ENCODE data around the gene SH2D5.

Gene SH2D5

GRCh38 chr1:20708057-20708456, 24.4 kb downstream of the SH2D5 start:
- H3K27me3 ChIP-seq (replicated peaks; ENCODE audit: insufficient read depth, low read length), result peaks cover 71% of the 10 kb centered on the region
- H2AFZ ChIP-seq (ENCODE audit: low read length), result no peak overlapping the region
- no peak overlapping the region for H3K27ac ChIP-seq (ENCODE audit: low read length)
- no peak overlapping the region for H3K4me3 ChIP-seq (ENCODE audit: low read length)
- no peaks in the 10 kb centered on the region for H3K36me3 ChIP-seq (replicated peaks; ENCODE audit: insufficient read depth, low read length)
- H3F3A ChIP-seq (ENCODE audit: insufficient read depth, low read length), result no peaks in the 10 kb centered on the region
- no peak overlapping the region for H3K4me2 ChIP-seq (ENCODE audit: low read depth, low read length)
- H3K9me2 ChIP-seq (replicated peaks; ENCODE audit: insufficient read depth, low read length), result no peaks in the 10 kb centered on the region
- TF ChIP-seq, protein P1, sequence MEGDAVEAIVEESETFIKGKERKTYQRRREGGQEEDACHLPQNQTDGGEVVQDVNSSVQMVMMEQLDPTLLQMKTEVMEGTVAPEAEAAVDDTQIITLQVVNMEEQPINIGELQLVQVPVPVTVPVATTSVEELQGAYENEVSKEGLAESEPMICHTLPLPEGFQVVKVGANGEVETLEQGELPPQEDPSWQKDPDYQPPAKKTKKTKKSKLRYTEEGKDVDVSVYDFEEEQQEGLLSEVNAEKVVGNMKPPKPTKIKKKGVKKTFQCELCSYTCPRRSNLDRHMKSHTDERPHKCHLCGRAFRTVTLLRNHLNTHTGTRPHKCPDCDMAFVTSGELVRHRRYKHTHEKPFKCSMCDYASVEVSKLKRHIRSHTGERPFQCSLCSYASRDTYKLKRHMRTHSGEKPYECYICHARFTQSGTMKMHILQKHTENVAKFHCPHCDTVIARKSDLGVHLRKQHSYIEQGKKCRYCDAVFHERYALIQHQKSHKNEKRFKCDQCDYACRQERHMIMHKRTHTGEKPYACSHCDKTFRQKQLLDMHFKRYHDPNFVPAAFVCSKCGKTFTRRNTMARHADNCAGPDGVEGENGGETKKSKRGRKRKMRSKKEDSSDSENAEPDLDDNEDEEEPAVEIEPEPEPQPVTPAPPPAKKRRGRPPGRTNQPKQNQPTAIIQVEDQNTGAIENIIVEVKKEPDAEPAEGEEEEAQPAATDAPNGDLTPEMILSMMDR (IDR thresholded peaks at IDR 0.05; ENCODE audit: low read length), result no peak
- TF ChIP-seq EZH2phosphoT487 (IDR thresholded peaks at IDR 0.05; ENCODE audit: low read length), result no peak
- H3K4me1 ChIP-seq (ENCODE audit: low read length), result no peaks in the 10 kb centered on the region
- DNase-seq, result no peak
- no peak overlapping the region for H3K9ac ChIP-seq (ENCODE audit: low read length)
- no peaks in the 10 kb centered on the region for H3K79me2 ChIP-seq (ENCODE audit: low read length)
- H3K9me3 ChIP-seq (replicated peaks; ENCODE audit: insufficient read depth, low read length), result no peaks in the 10 kb centered on the region
- no peaks in the 10 kb centered on the region for H4K20me1 ChIP-seq (ENCODE audit: insufficient read depth, low read length)

DNA sequence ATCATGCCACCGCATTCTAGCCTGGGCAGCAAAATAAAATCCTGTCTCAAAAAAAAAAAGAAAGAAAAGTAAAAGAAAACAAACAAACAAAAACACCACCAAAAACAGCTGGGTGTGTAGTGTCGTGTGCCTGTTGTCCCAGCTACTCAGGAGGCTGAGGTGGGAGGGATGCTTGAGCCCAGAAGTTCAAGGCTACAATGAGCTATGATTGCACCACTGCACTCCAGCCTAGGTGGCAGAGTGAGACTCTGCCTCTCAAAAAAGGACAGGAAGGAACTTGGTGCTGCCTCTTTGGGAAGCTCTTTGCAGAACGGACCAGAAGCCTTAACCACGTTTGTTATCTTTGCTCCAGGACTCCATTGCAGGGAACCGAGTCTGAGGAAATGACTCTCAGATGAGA, 25.7 kb downstream of the SH2D5 start:
- Histone ChIP-seq H3K9me3 (replicated peaks; ENCODE audit: insufficient read depth, low read length) (no peaks in the 10 kb centered on the region), H3F3A (ENCODE audit: insufficient read depth, low read length) (no peaks in the 10 kb centered on the region), H4K20me1 (ENCODE audit: insufficient read depth, low read length) (no peaks in the 10 kb centered on the region), H3K4me3 (ENCODE audit: low read length) (no peak overlapping the region), H3K4me1 (ENCODE audit: low read length) (no peaks in the 10 kb centered on the region), H3K27ac (ENCODE audit: low read length) (no peak overlapping the region), H3K4me2 (ENCODE audit: low read depth, low read length) (no peak overlapping the region), H3K9me2 (replicated peaks; ENCODE audit: insufficient read depth, low read length) (no peaks in the 10 kb centered on the region), H3K36me3 (replicated peaks; ENCODE audit: insufficient read depth, low read length) (no peaks in the 10 kb centered on the region), H3K79me2 (ENCODE audit: low read length) (no peaks in the 10 kb centered on the region), H3K9ac (ENCODE audit: low read length) (no peak overlapping the region), H3K27me3 (replicated peaks; ENCODE audit: insufficient read depth, low read length) (peaks cover 78% of the 10 kb centered on the region), H2AFZ (ENCODE audit: low read length) (no peak overlapping the region)
- DNase-seq, result no peak
- TF ChIP-seq, protein P1 (IDR thresholded peaks at IDR 0.05; ENCODE audit: low read length), result no peak
- TF ChIP-seq EZH2phosphoT487 (IDR thresholded peaks at IDR 0.05; ENCODE audit: low read length), result no peak
- TF ChIP-seq EZH2 (optimal IDR thresholded peaks at IDR 0.05; ENCODE audit: low read depth, low read length), result no peak

DNA sequence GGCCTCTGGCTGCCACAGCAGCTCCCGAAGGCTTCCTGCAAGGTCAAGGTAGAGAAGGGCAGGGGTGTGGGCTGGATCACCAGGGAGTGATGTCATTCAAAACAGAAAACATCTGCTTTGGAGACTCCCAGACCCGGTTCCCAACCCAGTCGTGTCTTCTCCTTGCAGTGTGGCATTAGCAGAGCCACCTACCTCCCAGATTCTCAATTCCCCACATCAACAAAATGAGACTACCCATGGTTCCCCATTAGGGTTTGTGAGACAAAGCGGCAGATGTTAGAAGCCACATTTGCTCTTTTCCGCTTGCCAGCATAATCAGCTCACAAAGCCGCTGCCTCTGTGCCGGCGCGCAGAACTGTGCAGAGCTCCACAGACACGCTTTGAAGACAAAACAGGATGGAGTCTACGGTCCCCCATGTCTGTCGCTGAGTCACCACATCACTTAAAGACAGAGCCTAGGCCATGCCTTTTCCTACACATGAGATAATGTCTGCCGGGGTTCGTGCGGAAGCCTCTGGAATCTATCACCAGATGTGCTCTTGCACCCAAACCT, 27.2 kb downstream of the SH2D5 start:
- Histone ChIP-seq H3K9me2 (replicated peaks; ENCODE audit: insufficient read depth, low read length) (no peaks in the 10 kb centered on the region), H3K9me3 (replicated peaks; ENCODE audit: insufficient read depth, low read length) (no peaks in the 10 kb centered on the region), H3K79me2 (ENCODE audit: low read length) (no peaks in the 10 kb centered on the region), H3K4me3 (ENCODE audit: low read length) (no peak overlapping the region), H3K4me1 (ENCODE audit: low read length) (no peaks in the 10 kb centered on the region), H3K4me2 (ENCODE audit: low read depth, low read length) (no peak overlapping the region), H3F3A (ENCODE audit: insufficient read depth, low read length) (no peaks in the 10 kb centered on the region), H2AFZ (ENCODE audit: low read length) (no peak overlapping the region), H3K9ac (ENCODE audit: low read length) (no peak overlapping the region), H3K36me3 (replicated peaks; ENCODE audit: insufficient read depth, low read length) (no peaks in the 10 kb centered on the region), H3K27me3 (replicated peaks; ENCODE audit: insufficient read depth, low read length) (peaks cover 77% of the 10 kb centered on the region), H3K27ac (ENCODE audit: low read length) (no peak overlapping the region), H4K20me1 (ENCODE audit: insufficient read depth, low read length) (no peaks in the 10 kb centered on the region)
- TF ChIP-seq, protein P1 (IDR thresholded peaks at IDR 0.05; ENCODE audit: low read length), result no peak
- TF ChIP-seq EZH2phosphoT487 (IDR thresholded peaks at IDR 0.05; ENCODE audit: low read length), result no peak
- TF ChIP-seq EZH2 (optimal IDR thresholded peaks at IDR 0.05; ENCODE audit: low read depth, low read length), result no peak
- DNase-seq, result no peak

All from MM.1S (cell line).